Adrenal gland (tissue), 12 donors: ENCODE data around the gene EGFLAM. TPM values are rescaled to one million over a fixed set of nuclear protein-coding genes. Genes with fewer than 3 reads are reported as not detected.

ENCODE experiments used
- DNase-seq, 7 donors: peaks; one replicate each; pipeline ENCODE4 v3.0.0-alpha.2; 2019 to 2020
- H3K27ac ChIP-seq, 5 donors: fragments of 200-600 bp; sonication (generic) in 4 of 5; 1 replicate in 3 of 5; 2 replicates in 2 of 5; pipeline versions ENCODE4 v1.5.1 to v1.8.0; 2016 to 2020; ENCODE audit warnings: mild to moderate bottlenecking in 1 of 5
- H3K27me3 ChIP-seq: fragments of 200-600 bp; 2 replicates; pipeline ENCODE4 v1.8.0; 2021
- H3K36me3 ChIP-seq, 2 donors: fragments of 200-600 bp; replicated peaks in 1 of 2; 1 replicate in 1 of 2; 2 replicates in 1 of 2; pipeline versions ENCODE4 v1.5.1 to v1.8.0; 2018 to 2022
- H3K4me1 ChIP-seq, 2 donors: fragments of 200-600 bp; replicated peaks in 1 of 2; 1 replicate in 1 of 2; 2 replicates in 1 of 2; pipeline versions ENCODE4 v1.5.1 to v1.8.0; 2018 to 2021
- H3K4me3 ChIP-seq, 4 donors: fragments of 200-600 bp; sonication (generic) in 3 of 4; one replicate each; pipeline ENCODE4 v1.5.1; 2016 to 2018
- H3K9me3 ChIP-seq, 3 donors: fragments of 200-600 bp; sonication (generic) in 1 of 3; replicated peaks in 1 of 3; 1 replicate in 2 of 3; 2 replicates in 1 of 3; pipeline versions ENCODE4 v1.5.1 to v1.8.0; 2016 to 2021
- CTCF ChIP-seq, 6 experiments: fragments of 450-650 bp in 4 of 6; fragments of 200-600 bp in 2 of 6; sonication (generic) in 1 of 6; IDR thresholded peaks; 1 replicate in 5 of 6; 2 replicates in 1 of 6; pipeline versions ENCODE4 v1.5.1 to v1.8.0; 2016 to 2021; ENCODE audit warnings: antibody characterized with exemption in 6 of 6, mild to moderate bottlenecking in 2 of 6, moderate library complexity in 1 of 6
- POLR2A ChIP-seq, 2 donors: fragments of 450-650 bp; IDR thresholded peaks; one replicate each; pipeline ENCODE4 v1.6.1; 2017; ENCODE audit warnings: antibody characterized with exemption in 2 of 2, mild to moderate bottlenecking in 2 of 2, moderate library complexity in 1 of 2
- WGBS, 4 donors: extraction: QIAGEN DNeasy Blood & Tissue Kit in 2 of 4; methylation state at CpG; one replicate each; pipeline versions ENCODE4 v1.1.5 to v1.1.7; 2013 to 2017; 5-methylcytosine and 5-hydroxymethylcytosine counted together
- intact Hi-C, 2 donors: fragments of 100-400 bp; cut with DNase I; formaldehyde crosslinking; loops; one replicate each; pipeline versions ENCODE4 v1.14.1 to v1.15.0; 2022 to 2023
- polyA plus RNA-seq, 3 donors: library from polyadenylated mRNA; stranded (reverse); fragments of 200-250 nt in 2 of 3; fragments of 350-450 nt in 1 of 3; fragmentation: Illumina TruSeq in 1 of 3; extraction: RNeasy Lipid Tissue Mini Kit (QIAGEN cat#74804) in 1 of 3; gene quantifications; one replicate each; pipeline ENCODE4 v1.2.3, GENCODE V29; 2013 to 2014
- total RNA-seq, 9 donors: library from RNA; depleted of rRNA in 4 of 9; stranded (reverse); fragments of >200 nt in 4 of 9; fragments of 120-200 nt in 1 of 9; fragmentation: NEBNext Ultra II Directional in 1 of 9; extraction: Animal tissue kit (Norgen Biotek cat#: 25700) in 1 of 9; gene quantifications; one replicate each; pipeline versions ENCODE4 v1.1.0 to v1.2.4, GENCODE V29; 2013 to 2023
- donor health status: healthy with polysubstance abuse.
- donor health status: Bipolar disorder and iron deficiency.
- donor health status: DM: yes; HTN: yes; CAD: no.
- donor health status: DM: no; HTN: no; CAD: no.
- donor health status: DM: no; HTN: no; CAD: no.
- donor health status: DM: yes; HTN: yes; CAD: no.

The EGFLAM gene
- total and polyA plus RNA-seq, 12 donors = 4.4 to 29.0 (median 16.1) TPM

- intact Hi-C loops = no loop called here
- TF ChIP-seq CTCF (IDR thresholded peaks at IDR 0.05) (no peak), POLR2A (IDR thresholded peaks at IDR 0.05) (no peak)
- H3K4me1 ChIP-seq = no peaks in the 10 kb centered on the region
- no peak overlapping the region for H3K27ac ChIP-seq
- H3K27me3 ChIP-seq = no peaks in the 10 kb centered on the region
- no peak overlapping the region for H3K4me3 ChIP-seq
- no peaks in the 10 kb centered on the region for H3K36me3 ChIP-seq
- H3K9me3 ChIP-seq = no peaks in the 10 kb centered on the region
- no peak for DNase-seq
- WGBS, 4 donors = 77 to 92% (median 83%) methylated on average over 2 of the region's 2 CpGs
Observed at GRCh38 chr5:38346593-38346992, 88.2 kb downstream of the EGFLAM start.

GRCh38 chr5:38347040-38347763 is 88.8 kb downstream of the EGFLAM start:
- no peak for TF ChIP-seq CTCF (IDR thresholded peaks at IDR 0.05)
- Histone ChIP-seq H3K4me3 (no peak overlapping the region), H3K27ac (no peak overlapping the region), H3K4me1 (no peaks in the 10 kb centered on the region), H3K27me3 (no peaks in the 10 kb centered on the region), H3K36me3 (no peaks in the 10 kb centered on the region), H3K9me3 (no peaks in the 10 kb centered on the region)
- DNase-seq = no peak
- WGBS, 4 donors = 77 to 83% (median 79%) methylated on average over 6 of the region's 6 CpGs
- intact Hi-C loops = no loop called here

GRCh38 chr5:38347896-38348295 is 89.5 kb downstream of the EGFLAM start:
- TF ChIP-seq CTCF (IDR thresholded peaks at IDR 0.05) = no peak
- TF ChIP-seq POLR2A (IDR thresholded peaks at IDR 0.05) = no peak
- 75 to 89% (median 84%) methylated on average over 1 of the region's 1 CpG for WGBS, 4 donors
- no peak overlapping the region for H3K27ac ChIP-seq
- H3K27me3 ChIP-seq = no peaks in the 10 kb centered on the region
- H3K9me3 ChIP-seq = no peaks in the 10 kb centered on the region
- no peak overlapping the region for H3K4me3 ChIP-seq
- no peaks in the 10 kb centered on the region for H3K4me1 ChIP-seq
- no peak for DNase-seq
- intact Hi-C loops = no loop called here
- H3K36me3 ChIP-seq = no peaks in the 10 kb centered on the region

GRCh38 chr5:38360323-38361061 is 102.1 kb downstream of the EGFLAM start:
- DNase-seq = no peak
- intact Hi-C loops = no loop called here
- H3K27ac ChIP-seq = no peak overlapping the region
- H3K4me1 ChIP-seq = no peaks in the 10 kb centered on the region
- no peaks in the 10 kb centered on the region for H3K9me3 ChIP-seq
- no peak overlapping the region for H3K4me3 ChIP-seq
- H3K36me3 ChIP-seq = no peaks in the 10 kb centered on the region
- TF ChIP-seq CTCF (IDR thresholded peaks at IDR 0.05) (no peak), POLR2A (IDR thresholded peaks at IDR 0.05) (no peak)
- H3K27me3 ChIP-seq = no peaks in the 10 kb centered on the region
- WGBS, 4 donors = 87 to 91% (median 89%) methylated on average over 11 of the region's 11 CpGs
